SK-N-SH treated with all-trans-retinoic acid at 6 μM for 48 hours (cell line): ENCODE measurements around the gene PEDS1.

Experiments used
- ATAC-seq: fragments of 200-7000 bp; cut with Tn5 transposase; 3 replicates; pipeline ENCODE4 v1.9.1; 2020; ENCODE audit warnings: mild to moderate bottlenecking, moderate library complexity
- ARNTL ChIP-seq: fragments of 450-650 bp; formaldehyde crosslinking; IDR thresholded peaks from 2 replicates; pipeline ENCODE4 v1.5.0; 2020; ENCODE audit warnings: low read depth, mild to moderate bottlenecking, moderate library complexity, borderline replicate concordance
- CSDC2 ChIP-seq: fragments of 250-450 bp; sonication (Bioruptor Pico); IDR thresholded peaks from 2 replicates; pipeline ENCODE4 v1.5.0; 2020; ENCODE audit warnings: mild to moderate bottlenecking, moderate library complexity
- CSRNP3 ChIP-seq: fragments of 250-450 bp; sonication (Bioruptor Pico); IDR thresholded peaks from 2 replicates; pipeline ENCODE4 v1.5.1; 2021; ENCODE audit warnings: mild to moderate bottlenecking, moderate library complexity
- GLIS3 ChIP-seq: fragments of 250-450 bp; sonication (Bioruptor Pico); IDR thresholded peaks from 2 replicates; pipeline ENCODE4 v1.5.0; 2020; ENCODE audit warnings: mild to moderate bottlenecking, moderate library complexity
- ISL1 ChIP-seq: fragments of 250-450 bp; sonication (Bioruptor Pico); IDR thresholded peaks from 2 replicates; pipeline ENCODE4 v2.1.2; 2022; ENCODE audit warnings: mild to moderate bottlenecking, moderate library complexity
- OSR1 ChIP-seq: fragments of 250-450 bp; sonication (Bioruptor Pico); IDR thresholded peaks from 2 replicates; pipeline ENCODE4 v1.8.0; 2022; ENCODE audit warnings: moderate library complexity, mild to moderate bottlenecking, inconsistent platforms
- PATZ1 ChIP-seq: fragments of 250-450 bp; sonication (Bioruptor Pico); IDR thresholded peaks from 2 replicates; pipeline ENCODE4 v1.8.0; 2020; ENCODE audit warnings: mild to moderate bottlenecking, moderate library complexity, borderline replicate concordance
- POU6F1 ChIP-seq: fragments of 250-450 bp; sonication (Bioruptor Pico); IDR thresholded peaks from 2 replicates; pipeline ENCODE4 v1.8.0; 2021; ENCODE audit warnings: low read depth, mild to moderate bottlenecking, moderate library complexity, borderline replicate concordance
- PPARA ChIP-seq: fragments of 250-450 bp; sonication (Bioruptor Pico); IDR thresholded peaks from 2 replicates; pipeline ENCODE4 v1.5.0; 2020; ENCODE audit warnings: mild to moderate bottlenecking, borderline replicate concordance
- RARB ChIP-seq: fragments of 250-450 bp; sonication (Bioruptor Pico); IDR thresholded peaks from 2 replicates; pipeline ENCODE4 v1.8.0; 2021; ENCODE audit warnings: mild to moderate bottlenecking, moderate library complexity
- SNAI2 ChIP-seq: fragments of 250-450 bp; sonication (Bioruptor Pico); IDR thresholded peaks from 2 replicates; pipeline ENCODE4 v1.5.0; 2020; ENCODE audit warnings: mild to moderate bottlenecking, moderate library complexity
- TCF4 ChIP-seq: fragments of 250-450 bp; sonication (Bioruptor Pico); IDR thresholded peaks from 2 replicates; pipeline ENCODE4 v1.8.0; 2021; ENCODE audit warnings: mild to moderate bottlenecking, moderate library complexity, borderline replicate concordance
- TOX ChIP-seq: fragments of 250-450 bp; sonication (Bioruptor Pico); IDR thresholded peaks from 2 replicates; pipeline ENCODE4 v1.8.0; 2021; ENCODE audit warnings: mild to moderate bottlenecking, moderate library complexity, borderline replicate concordance
- TSHZ2 ChIP-seq: fragments of 250-450 bp; sonication (Bioruptor Pico); IDR thresholded peaks from 2 replicates; pipeline ENCODE4 v1.5.0; 2020; ENCODE audit warnings: mild to moderate bottlenecking, moderate library complexity
- ZC3H10 ChIP-seq: fragments of 250-450 bp; sonication (Bioruptor Pico); IDR thresholded peaks from 2 replicates; pipeline ENCODE4 v1.5.1; 2021; ENCODE audit warnings: mild to moderate bottlenecking, moderate library complexity
- ZFP3 ChIP-seq: fragments of 250-450 bp; sonication (Bioruptor Pico); IDR thresholded peaks from 2 replicates; pipeline ENCODE4 v1.5.0; 2020; ENCODE audit warnings: mild to moderate bottlenecking, moderate library complexity
- ZFP30 ChIP-seq: fragments of 450-650 bp; formaldehyde crosslinking; IDR thresholded peaks from 2 replicates; pipeline ENCODE4 v1.5.0; 2022; ENCODE audit warnings: mild to moderate bottlenecking, moderate library complexity
- ZNF565 ChIP-seq: fragments of 450-650 bp; formaldehyde crosslinking; conservative IDR thresholded peaks from 2 replicates; pipeline ENCODE4 v1.5.0; 2020; ENCODE audit warnings: low read depth, mild to moderate bottlenecking, moderate library complexity
- ZNF70 ChIP-seq: fragments of 450-650 bp; formaldehyde crosslinking; IDR thresholded peaks from 2 replicates; pipeline ENCODE4 v1.5.0; 2020; ENCODE audit warnings: mild to moderate bottlenecking, moderate library complexity
- ZNF8 ChIP-seq: fragments of 450-650 bp; formaldehyde crosslinking; IDR thresholded peaks from 2 replicates; pipeline ENCODE4 v1.5.0; 2020; ENCODE audit warnings: mild to moderate bottlenecking, moderate library complexity

Gene PEDS1

GRCh38 chr20:50172347-50173013, 19.0 kb upstream of the PEDS1 start:
- ATAC-seq, result no peak
- no peak for TF ChIP-seq ZFP30 (CRISPR knock-in tag)
- no peak for TF ChIP-seq PATZ1 (CRISPR knock-in tag)
- TF ChIP-seq ZNF565 (CRISPR knock-in tag), result no peak
- no peak for TF ChIP-seq ZC3H10
- TF ChIP-seq ZNF8, result no peak
- no peak for TF ChIP-seq ARNTL (CRISPR knock-in tag)
- no peak for TF ChIP-seq PPARA (CRISPR knock-in tag)
- no peak for TF ChIP-seq ISL1
- no peak for TF ChIP-seq OSR1 (CRISPR knock-in tag)
- no peak for TF ChIP-seq ZNF70 (CRISPR knock-in tag)
- TF ChIP-seq CSDC2 (CRISPR knock-in tag), result no peak
- no peak for TF ChIP-seq TCF4 (CRISPR knock-in tag)
- no peak for TF ChIP-seq RARB
- TF ChIP-seq TSHZ2, result no peak
- no peak for TF ChIP-seq CSRNP3

- TF ChIP-seq PPARA (CRISPR knock-in tag), result no peak
- TF ChIP-seq ZNF565 (CRISPR knock-in tag), result no peak
- TF ChIP-seq ZFP3 (CRISPR knock-in tag), result no peak
- no peak for TF ChIP-seq TSHZ2
- TF ChIP-seq TOX (CRISPR knock-in tag), result no peak
- no peak for TF ChIP-seq ZNF8
- no peak for TF ChIP-seq ARNTL (CRISPR knock-in tag)
- no peak for TF ChIP-seq RARB
- TF ChIP-seq ZC3H10, result no peak
- no peak for TF ChIP-seq POU6F1 (CRISPR knock-in tag)
- TF ChIP-seq SNAI2, result no peak
- TF ChIP-seq GLIS3 (CRISPR knock-in tag), result no peak
- no peak for ATAC-seq
Measured at GRCh38 chr20:50170549-50171220, 17.2 kb upstream of the PEDS1 start.
